DND-41 (cell line): ENCODE results near the gene ST8SIA6.

Experiments
- EZH2 ChIP-seq: IDR thresholded peaks from 3 replicates; pipeline ENCODE4 v1.6.1; 2012; ENCODE audit warnings: borderline replicate concordance, low read depth, mild to moderate bottlenecking, moderate library complexity, low read length, inconsistent platforms; ENCODE audit not compliant: severe bottlenecking
- TF ChIP-seq, protein P1 (sequence below): IDR thresholded peaks from 2 replicates; pipeline ENCODE4 v1.5.1; 2012; ENCODE audit warnings: borderline replicate concordance, low read length, moderate library complexity, mild to moderate bottlenecking; ENCODE audit not compliant: poor library complexity, severe bottlenecking; ENCODE audit errors: extremely low read depth

DNA sequence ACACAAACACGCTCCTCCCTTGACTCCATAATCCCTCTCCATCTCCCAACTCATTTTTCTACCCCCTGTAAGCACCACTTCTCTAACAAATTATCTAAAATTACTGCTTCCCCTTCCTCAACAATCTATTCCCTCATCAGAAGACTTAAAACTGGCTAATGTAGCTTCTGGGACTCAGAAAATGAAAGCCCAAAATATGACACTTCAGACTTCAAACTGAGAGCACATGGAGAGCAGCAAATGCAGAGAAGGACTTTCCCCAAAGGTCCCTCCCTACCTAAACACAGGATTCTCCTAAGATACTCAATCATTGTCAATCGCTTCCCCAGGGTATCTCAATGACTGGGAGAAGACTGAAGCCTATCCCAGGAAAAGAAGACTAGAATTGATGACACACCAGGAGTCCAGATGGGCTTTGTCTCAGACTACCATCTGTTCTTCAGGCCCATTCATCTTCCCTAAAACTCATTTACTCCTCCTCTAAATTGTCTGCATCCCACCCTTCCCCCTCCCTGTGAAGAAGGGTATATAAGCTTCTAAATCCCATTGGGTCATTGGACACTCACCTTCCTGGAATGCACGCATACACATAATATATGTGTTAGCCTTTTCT, 39.2 kb downstream of the ST8SIA6 start:
- TF ChIP-seq, protein P1, sequence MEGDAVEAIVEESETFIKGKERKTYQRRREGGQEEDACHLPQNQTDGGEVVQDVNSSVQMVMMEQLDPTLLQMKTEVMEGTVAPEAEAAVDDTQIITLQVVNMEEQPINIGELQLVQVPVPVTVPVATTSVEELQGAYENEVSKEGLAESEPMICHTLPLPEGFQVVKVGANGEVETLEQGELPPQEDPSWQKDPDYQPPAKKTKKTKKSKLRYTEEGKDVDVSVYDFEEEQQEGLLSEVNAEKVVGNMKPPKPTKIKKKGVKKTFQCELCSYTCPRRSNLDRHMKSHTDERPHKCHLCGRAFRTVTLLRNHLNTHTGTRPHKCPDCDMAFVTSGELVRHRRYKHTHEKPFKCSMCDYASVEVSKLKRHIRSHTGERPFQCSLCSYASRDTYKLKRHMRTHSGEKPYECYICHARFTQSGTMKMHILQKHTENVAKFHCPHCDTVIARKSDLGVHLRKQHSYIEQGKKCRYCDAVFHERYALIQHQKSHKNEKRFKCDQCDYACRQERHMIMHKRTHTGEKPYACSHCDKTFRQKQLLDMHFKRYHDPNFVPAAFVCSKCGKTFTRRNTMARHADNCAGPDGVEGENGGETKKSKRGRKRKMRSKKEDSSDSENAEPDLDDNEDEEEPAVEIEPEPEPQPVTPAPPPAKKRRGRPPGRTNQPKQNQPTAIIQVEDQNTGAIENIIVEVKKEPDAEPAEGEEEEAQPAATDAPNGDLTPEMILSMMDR = no peak
- TF ChIP-seq EZH2 = no peak
